OCI-LY3 (cell line): ENCODE measurements around the gene JMY.

ENCODE experiments used
- EZH2phosphoT487 ChIP-seq: fragments of 200-600 bp; shearing (Covaris generic); IDR thresholded peaks from 2 replicates; pipeline ENCODE4 v1.6.1; 2018; ENCODE audit warnings: antibody characterized with exemption, mixed run types, low read depth
- TF ChIP-seq, protein P1 (sequence below): fragments of 200-600, 300-600 bp; sonication (generic); IDR thresholded peaks from 2 replicates; pipeline ENCODE4 v1.5.1; 2014; ENCODE audit warnings: antibody characterized with exemption, low read length, low read depth

DNA sequence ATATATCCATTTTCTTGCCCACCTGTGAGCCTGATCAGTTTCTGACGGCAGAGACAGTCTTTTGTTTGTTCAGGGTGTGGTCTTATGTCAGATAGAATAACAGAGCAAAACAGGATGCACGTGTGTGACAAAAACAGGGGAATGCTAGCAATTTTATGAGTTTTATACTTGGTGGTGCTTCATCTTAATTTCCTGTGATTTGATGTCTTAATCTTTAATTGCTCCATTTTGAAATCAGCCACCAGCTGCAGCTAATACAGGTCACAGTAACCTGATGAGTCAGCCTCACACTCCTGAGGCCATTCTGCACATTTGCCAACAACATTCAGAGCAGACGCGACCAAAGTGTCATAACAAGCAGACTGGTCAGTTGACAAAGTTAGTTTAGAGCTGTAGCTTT, 42.3 kb upstream of the JMY start:
- TF ChIP-seq, protein P1, sequence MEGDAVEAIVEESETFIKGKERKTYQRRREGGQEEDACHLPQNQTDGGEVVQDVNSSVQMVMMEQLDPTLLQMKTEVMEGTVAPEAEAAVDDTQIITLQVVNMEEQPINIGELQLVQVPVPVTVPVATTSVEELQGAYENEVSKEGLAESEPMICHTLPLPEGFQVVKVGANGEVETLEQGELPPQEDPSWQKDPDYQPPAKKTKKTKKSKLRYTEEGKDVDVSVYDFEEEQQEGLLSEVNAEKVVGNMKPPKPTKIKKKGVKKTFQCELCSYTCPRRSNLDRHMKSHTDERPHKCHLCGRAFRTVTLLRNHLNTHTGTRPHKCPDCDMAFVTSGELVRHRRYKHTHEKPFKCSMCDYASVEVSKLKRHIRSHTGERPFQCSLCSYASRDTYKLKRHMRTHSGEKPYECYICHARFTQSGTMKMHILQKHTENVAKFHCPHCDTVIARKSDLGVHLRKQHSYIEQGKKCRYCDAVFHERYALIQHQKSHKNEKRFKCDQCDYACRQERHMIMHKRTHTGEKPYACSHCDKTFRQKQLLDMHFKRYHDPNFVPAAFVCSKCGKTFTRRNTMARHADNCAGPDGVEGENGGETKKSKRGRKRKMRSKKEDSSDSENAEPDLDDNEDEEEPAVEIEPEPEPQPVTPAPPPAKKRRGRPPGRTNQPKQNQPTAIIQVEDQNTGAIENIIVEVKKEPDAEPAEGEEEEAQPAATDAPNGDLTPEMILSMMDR = no peak
- no peak for TF ChIP-seq EZH2phosphoT487
